VCaP (cell line): ENCODE results near the gene ANKMY1.

Source experiments
- H3K27ac ChIP-seq: fragments of 450-650 bp; 2 replicates; pipeline ENCODE4 v1.5.1; 2017
- CTCF ChIP-seq: fragments of 450-650 bp; conservative IDR thresholded peaks from 2 replicates; pipeline ENCODE4 v1.5.1; 2017; ENCODE audit warnings: mild to moderate bottlenecking, moderate library complexity

The ANKMY1 gene

GRCh38 chr2:240594511-240595380 is 37.0 kb upstream of the ANKMY1 start:
- no peak for TF ChIP-seq CTCF
- no peak overlapping the region for H3K27ac ChIP-seq

GRCh38 chr2:240593703-240594451 is 36.1 kb upstream of the ANKMY1 start:
- no peak for TF ChIP-seq CTCF
- H3K27ac ChIP-seq = no peak overlapping the region

- no peak overlapping the region for H3K27ac ChIP-seq
- TF ChIP-seq CTCF = no peak
These were observed 35.4 kb upstream of the ANKMY1 start for GRCh38 chr2:240593026-240593702.

GRCh38 chr2:240591784-240592183 is 34.0 kb upstream of the ANKMY1 start:
- H3K27ac ChIP-seq = no peak overlapping the region
- no peak for TF ChIP-seq CTCF

- TF ChIP-seq CTCF = no peak
- H3K27ac ChIP-seq = no peak overlapping the region
These were observed 33.4 kb upstream of the ANKMY1 start for GRCh38 chr2:240591226-240591625.

- H3K27ac ChIP-seq = no peak overlapping the region
- no peak for TF ChIP-seq CTCF
These were observed 32.9 kb upstream of the ANKMY1 start for GRCh38 chr2:240590681-240591111.
